Measurements from ENCODE around the gene TTC12. TPM values are rescaled to one million over a fixed set of nuclear protein-coding genes. Genes with fewer than 3 reads are reported as not detected.

Gene TTC12
- polyA plus RNA-seq, 4 donors, result 3.0 to 17.8 (median 6.0) TPM

DNA sequence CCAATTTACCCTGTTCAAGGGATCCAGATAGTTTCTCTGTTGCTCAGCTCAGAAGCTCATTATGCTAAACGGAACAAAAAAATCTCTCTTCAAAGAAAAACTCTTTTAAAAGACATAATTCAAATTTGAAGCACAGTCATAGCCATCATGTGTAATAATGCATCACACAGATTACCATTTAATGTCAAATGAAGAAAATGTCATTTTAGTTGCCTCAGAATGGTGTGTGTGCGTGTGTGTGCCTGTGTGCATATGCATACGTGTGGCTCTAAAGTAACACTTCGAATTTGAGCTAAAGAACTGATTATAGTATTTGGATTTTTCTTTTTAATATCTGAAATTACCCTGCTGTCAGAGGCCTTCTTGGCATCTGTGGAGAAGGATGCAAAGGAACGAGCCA is 9.9 kb downstream of the TTC12 start:
- FAIRE-seq (no peak), DNase-seq (no peak)
- no peak overlapping the region for H3K4me3 ChIP-seq (ENCODE audit: low read depth in 1 of 3, low read length in 3 of 3)
- H3K4me1 ChIP-seq (ENCODE audit: control insufficient read depth in 3 of 3, insufficient read depth in 2 of 3, low read depth in 1 of 3, low read length in 2 of 3), result no peaks in the 10 kb centered on the region
- 92 to 97% (median 96%) methylated on average over 5 of the region's 5 CpGs for WGBS, 3 donors
- no peak overlapping the region for H3K27ac ChIP-seq (ENCODE audit: low read depth in 1 of 3, low read length in 2 of 3)
- peaks cover 0 to 7% of the 10 kb centered on the region in 2 donors for H3K9me3 ChIP-seq (ENCODE audit: control insufficient read depth in 2 of 2, insufficient read depth in 1 of 2, low read depth in 1 of 2, low read length in 1 of 2)
- peaks cover 3 to 13% (median 3%) of the 10 kb centered on the region in 3 donors for H3K36me3 ChIP-seq (ENCODE audit: control insufficient read depth in 3 of 3, insufficient read depth in 2 of 3, low read depth in 1 of 3, low read length in 3 of 3)
- no peaks in the 10 kb centered on the region for H3K27me3 ChIP-seq (ENCODE audit: control insufficient read depth in 3 of 3, insufficient read depth in 3 of 3, low read length in 3 of 3)

- Histone ChIP-seq H3K27me3 (ENCODE audit: control insufficient read depth in 3 of 3, insufficient read depth in 3 of 3, low read length in 3 of 3) (no peaks in the 10 kb centered on the region), H3K4me3 (ENCODE audit: low read depth in 1 of 3, low read length in 3 of 3) (no peak overlapping the region), H3K36me3 (ENCODE audit: control insufficient read depth in 3 of 3, insufficient read depth in 2 of 3, low read depth in 1 of 3, low read length in 3 of 3) (peaks cover 4 to 14% (median 9%) of the 10 kb centered on the region in 3 donors), H3K9me3 (ENCODE audit: control insufficient read depth in 2 of 2, insufficient read depth in 1 of 2, low read depth in 1 of 2, low read length in 1 of 2) (no peaks in the 10 kb centered on the region), H3K4me1 (ENCODE audit: control insufficient read depth in 3 of 3, insufficient read depth in 2 of 3, low read depth in 1 of 3, low read length in 2 of 3) (no peaks in the 10 kb centered on the region), H3K27ac (ENCODE audit: low read depth in 1 of 3, low read length in 2 of 3) (peak overlapping the region in 1 of 3 donors; percentile 16)
- DNase-seq (no peak), FAIRE-seq (no peak)
- 87 to 94% (median 93%) methylated on average over 2 of the region's 2 CpGs for WGBS, 3 donors
Observed at GRCh38 chr11:113329725-113330124, 15.3 kb downstream of the TTC12 start.

GRCh38 chr11:113331441-113331840 is 17.1 kb downstream of the TTC12 start:
- FAIRE-seq (no peak), DNase-seq (no peak)
- peaks cover 4 to 13% (median 6%) of the 10 kb centered on the region in 3 donors for H3K36me3 ChIP-seq (ENCODE audit: control insufficient read depth in 3 of 3, insufficient read depth in 2 of 3, low read depth in 1 of 3, low read length in 3 of 3)
- H3K4me3 ChIP-seq (ENCODE audit: low read depth in 1 of 3, low read length in 3 of 3), result no peak overlapping the region
- H3K27me3 ChIP-seq (ENCODE audit: control insufficient read depth in 3 of 3, insufficient read depth in 3 of 3, low read length in 3 of 3), result no peaks in the 10 kb centered on the region
- no peak overlapping the region for H3K27ac ChIP-seq (ENCODE audit: low read depth in 1 of 3, low read length in 2 of 3)
- H3K9me3 ChIP-seq (ENCODE audit: control insufficient read depth in 2 of 2, insufficient read depth in 1 of 2, low read depth in 1 of 2, low read length in 1 of 2), result no peaks in the 10 kb centered on the region
- no peaks in the 10 kb centered on the region for H3K4me1 ChIP-seq (ENCODE audit: control insufficient read depth in 3 of 3, insufficient read depth in 2 of 3, low read depth in 1 of 3, low read length in 2 of 3)
- 82 to 88% (median 87%) methylated on average over 5 of the region's 5 CpGs for WGBS, 3 donors

- H3K27me3 ChIP-seq (ENCODE audit: control insufficient read depth in 3 of 3, insufficient read depth in 3 of 3, low read length in 3 of 3), result no peaks in the 10 kb centered on the region
- H3K4me3 ChIP-seq (ENCODE audit: low read depth in 1 of 3, low read length in 3 of 3), result no peak overlapping the region
- H3K27ac ChIP-seq (ENCODE audit: low read depth in 1 of 3, low read length in 2 of 3), result no peak overlapping the region
- no peaks in the 10 kb centered on the region for H3K4me1 ChIP-seq (ENCODE audit: control insufficient read depth in 3 of 3, insufficient read depth in 2 of 3, low read depth in 1 of 3, low read length in 2 of 3)
- DNase-seq (no peak), FAIRE-seq (no peak)
- no peaks in the 10 kb centered on the region for H3K9me3 ChIP-seq (ENCODE audit: control insufficient read depth in 2 of 2, insufficient read depth in 1 of 2, low read depth in 1 of 2, low read length in 1 of 2)
- WGBS, 3 donors, result 92 to 94% (median 93%) methylated on average over 7 of the region's 7 CpGs
- peaks cover 4 to 13% (median 6%) of the 10 kb centered on the region in 3 donors for H3K36me3 ChIP-seq (ENCODE audit: control insufficient read depth in 3 of 3, insufficient read depth in 2 of 3, low read depth in 1 of 3, low read length in 3 of 3)
Observed at GRCh38 chr11:113332023-113332422, 17.6 kb downstream of the TTC12 start.

DNA sequence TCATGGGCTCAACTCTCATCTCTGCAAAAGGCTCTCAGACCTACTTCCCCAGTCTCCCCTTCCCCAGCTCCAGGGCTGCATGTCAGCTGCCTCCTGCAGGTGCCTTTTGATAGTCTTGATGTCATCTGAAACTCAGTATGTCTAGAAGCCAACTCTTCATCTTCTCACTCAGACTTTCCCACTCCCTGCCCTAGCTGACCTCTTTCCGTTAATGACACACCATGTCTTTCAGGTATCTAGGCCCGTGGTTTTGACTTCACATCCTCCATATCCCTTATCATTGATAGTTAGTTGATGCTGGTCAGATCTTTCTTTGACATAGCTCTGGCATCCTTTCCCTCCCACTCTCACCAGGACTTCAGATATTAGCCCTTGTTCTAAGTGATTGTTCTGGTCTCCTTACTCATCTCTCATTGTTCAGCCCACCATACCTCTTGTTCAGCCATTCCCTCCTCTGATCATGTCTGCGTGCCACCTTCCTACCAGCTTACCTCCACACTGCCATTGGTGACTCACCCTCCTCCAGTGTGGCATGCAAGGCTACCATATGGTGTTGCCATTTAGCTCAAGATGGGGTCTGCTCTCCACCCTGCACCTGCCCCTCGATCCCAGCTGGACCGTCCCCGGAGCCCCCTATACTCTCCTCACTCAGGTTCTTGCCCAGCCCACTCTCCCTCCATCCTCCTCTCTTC is 18.4 kb downstream of the TTC12 start:
- no peaks in the 10 kb centered on the region for H3K4me1 ChIP-seq (ENCODE audit: control insufficient read depth in 3 of 3, insufficient read depth in 2 of 3, low read depth in 1 of 3, low read length in 2 of 3)
- FAIRE-seq (no peak), DNase-seq (no peak)
- H3K4me3 ChIP-seq (ENCODE audit: low read depth in 1 of 3, low read length in 3 of 3), result no peak overlapping the region
- H3K36me3 ChIP-seq (ENCODE audit: control insufficient read depth in 3 of 3, insufficient read depth in 2 of 3, low read depth in 1 of 3, low read length in 3 of 3), result peaks cover 4 to 13% (median 6%) of the 10 kb centered on the region in 3 donors
- H3K27ac ChIP-seq (ENCODE audit: low read depth in 1 of 3, low read length in 2 of 3), result peak overlapping the region in 1 of 3 donors; percentile 42
- no peaks in the 10 kb centered on the region for H3K27me3 ChIP-seq (ENCODE audit: control insufficient read depth in 3 of 3, insufficient read depth in 3 of 3, low read length in 3 of 3)
- no peaks in the 10 kb centered on the region for H3K9me3 ChIP-seq (ENCODE audit: control insufficient read depth in 2 of 2, insufficient read depth in 1 of 2, low read depth in 1 of 2, low read length in 1 of 2)
- 90 to 95% (median 93%) methylated on average over 6 of the region's 6 CpGs for WGBS, 3 donors

DNA sequence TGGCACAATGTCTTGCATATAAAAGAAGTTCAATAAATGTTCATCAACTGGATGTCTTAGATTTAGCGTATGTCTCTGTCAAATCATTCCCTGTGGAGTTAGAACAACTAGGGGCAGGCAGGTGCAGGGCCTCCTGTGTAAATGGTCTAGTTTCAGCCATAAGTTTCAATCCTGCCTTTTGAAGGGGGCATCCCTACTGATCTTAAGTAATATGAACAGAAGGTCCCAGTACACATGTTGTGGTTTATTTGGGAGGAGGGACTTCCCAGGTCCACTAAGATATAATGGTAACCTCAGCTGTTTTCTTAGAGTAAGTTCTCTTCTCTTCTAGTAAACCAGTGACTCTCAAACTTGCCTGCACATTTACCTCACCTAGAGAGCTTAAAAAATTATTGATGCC is 19.8 kb downstream of the TTC12 start:
- no peak overlapping the region for H3K4me3 ChIP-seq (ENCODE audit: low read depth in 1 of 3, low read length in 3 of 3)
- FAIRE-seq (no peak), DNase-seq (no peak)
- 68 to 91% (median 89%) methylated on average over 1 of the region's 1 CpG for WGBS, 3 donors
- H3K27me3 ChIP-seq (ENCODE audit: control insufficient read depth in 3 of 3, insufficient read depth in 3 of 3, low read length in 3 of 3), result no peaks in the 10 kb centered on the region
- peaks cover 2 to 17% (median 6%) of the 10 kb centered on the region in 3 donors for H3K36me3 ChIP-seq (ENCODE audit: control insufficient read depth in 3 of 3, insufficient read depth in 2 of 3, low read depth in 1 of 3, low read length in 3 of 3)
- H3K4me1 ChIP-seq (ENCODE audit: control insufficient read depth in 3 of 3, insufficient read depth in 2 of 3, low read depth in 1 of 3, low read length in 2 of 3), result no peaks in the 10 kb centered on the region
- H3K27ac ChIP-seq (ENCODE audit: low read depth in 1 of 3, low read length in 2 of 3), result no peak overlapping the region
- H3K9me3 ChIP-seq (ENCODE audit: control insufficient read depth in 2 of 2, insufficient read depth in 1 of 2, low read depth in 1 of 2, low read length in 1 of 2), result no peaks in the 10 kb centered on the region

DNA sequence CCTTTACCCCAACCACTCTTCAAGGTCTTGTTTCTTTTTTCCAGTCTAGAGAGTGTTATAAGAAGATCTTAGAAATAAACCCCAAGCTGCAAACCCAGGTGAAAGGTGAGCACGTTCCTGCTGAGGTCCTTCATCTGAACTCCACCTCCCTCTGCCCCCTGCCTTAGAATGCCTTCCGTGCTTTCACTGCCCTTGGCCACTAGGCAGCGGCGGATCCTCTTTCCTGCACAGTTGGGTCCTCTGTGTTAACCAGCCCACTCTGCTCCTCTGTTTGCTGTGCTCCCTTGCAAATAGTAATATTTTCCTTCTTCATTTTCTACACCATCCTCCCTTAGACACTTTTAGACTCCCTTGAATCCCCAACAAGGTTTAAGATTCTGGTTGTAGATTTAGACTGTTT is 24.3 kb downstream of the TTC12 start:
- no peaks in the 10 kb centered on the region for H3K9me3 ChIP-seq (ENCODE audit: control insufficient read depth in 2 of 2, insufficient read depth in 1 of 2, low read depth in 1 of 2, low read length in 1 of 2)
- no peak overlapping the region for H3K27ac ChIP-seq (ENCODE audit: low read depth in 1 of 3, low read length in 2 of 3)
- no peaks in the 10 kb centered on the region for H3K4me1 ChIP-seq (ENCODE audit: control insufficient read depth in 3 of 3, insufficient read depth in 2 of 3, low read depth in 1 of 3, low read length in 2 of 3)
- H3K36me3 ChIP-seq (ENCODE audit: control insufficient read depth in 3 of 3, insufficient read depth in 2 of 3, low read depth in 1 of 3, low read length in 3 of 3), result peaks cover 3 to 23% (median 9%) of the 10 kb centered on the region in 3 donors
- no peak for DNase-seq
- no peak for FAIRE-seq
- no peak overlapping the region for H3K4me3 ChIP-seq (ENCODE audit: low read depth in 1 of 3, low read length in 3 of 3)
- no peaks in the 10 kb centered on the region for H3K27me3 ChIP-seq (ENCODE audit: control insufficient read depth in 3 of 3, insufficient read depth in 3 of 3, low read length in 3 of 3)
- 93 to 96% (median 93%) methylated on average over 4 of the region's 4 CpGs for WGBS, 3 donors

DNA sequence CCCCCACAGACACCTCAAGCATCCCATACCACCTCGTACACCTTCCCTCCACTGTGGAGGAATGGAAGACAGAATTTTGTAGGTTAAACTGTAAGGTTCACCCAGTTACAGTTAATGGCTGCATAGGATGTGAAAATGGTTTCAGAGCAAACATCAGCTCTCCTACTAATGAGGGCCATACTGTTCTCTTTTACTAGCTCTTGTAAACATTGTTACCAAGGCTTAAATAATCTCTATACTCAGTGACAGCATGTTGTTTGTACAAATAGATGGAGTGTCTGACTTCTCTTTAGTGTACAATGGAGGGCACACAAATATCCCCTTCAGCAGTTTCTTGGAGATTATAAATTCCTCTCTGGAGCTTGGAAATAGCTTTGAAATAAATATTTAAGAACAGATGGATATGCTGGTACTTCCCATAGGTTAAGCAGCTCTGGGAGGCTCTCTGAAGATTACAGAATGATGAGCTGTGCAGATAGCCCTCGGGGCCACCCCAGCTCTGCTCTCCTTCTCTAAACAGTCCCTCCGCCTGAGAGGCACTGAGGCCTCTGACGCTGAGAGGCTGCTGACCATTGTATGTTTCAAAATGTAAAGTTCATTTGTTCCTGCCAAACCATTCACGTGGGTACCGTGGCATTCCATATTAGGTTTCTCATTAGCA is 25.7 kb downstream of the TTC12 start:
- FAIRE-seq, result no peak
- WGBS, 3 donors, result 78 to 83% (median 81%) methylated on average over 6 of the region's 6 CpGs

More for the DNA sequence above, 25.7 kb downstream of the TTC12 start:
- H3K27ac ChIP-seq (ENCODE audit: low read depth in 1 of 3, low read length in 2 of 3), result no peak overlapping the region
- no peak for DNase-seq
- H3K4me3 ChIP-seq (ENCODE audit: low read depth in 1 of 3, low read length in 3 of 3), result no peak overlapping the region
- H3K36me3 ChIP-seq (ENCODE audit: control insufficient read depth in 3 of 3, insufficient read depth in 2 of 3, low read depth in 1 of 3, low read length in 3 of 3), result peaks cover 3 to 32% (median 9%) of the 10 kb centered on the region in 3 donors
- no peaks in the 10 kb centered on the region for H3K27me3 ChIP-seq (ENCODE audit: control insufficient read depth in 3 of 3, insufficient read depth in 3 of 3, low read length in 3 of 3)
- H3K4me1 ChIP-seq (ENCODE audit: control insufficient read depth in 3 of 3, insufficient read depth in 2 of 3, low read depth in 1 of 3, low read length in 2 of 3), result no peaks in the 10 kb centered on the region
- H3K9me3 ChIP-seq (ENCODE audit: control insufficient read depth in 2 of 2, insufficient read depth in 1 of 2, low read depth in 1 of 2, low read length in 1 of 2), result no peaks in the 10 kb centered on the region

All from small intestine (tissue), 7 donors.